ENCODE measurements around the gene SMIM38. TPM values are rescaled to one million over a fixed set of nuclear protein-coding genes. Genes with fewer than 3 reads are reported as not detected.

The SMIM38 gene
- total RNA-seq, 1 donor from 2014 or later: 0.41 TPM

GRCh38 chr11:69170704-69171103 lies 15.0 kb downstream of the SMIM38 start:
- H3K27ac Mint-ChIP-seq: no peak overlapping the region
- H3K36me3 Mint-ChIP-seq (ENCODE audit: low read depth): no peaks in the 10 kb centered on the region
- no peaks in the 10 kb centered on the region for H3K9me3 Mint-ChIP-seq
- peaks cover 13% of the 10 kb centered on the region for H3K4me1 Mint-ChIP-seq (ENCODE audit: low read depth)
- no peak for DNase-seq (ENCODE audit: low spot score)
- H3K4me3 Mint-ChIP-seq (ENCODE audit: low read depth): no peak overlapping the region
- intact Hi-C loops (cut with micrococcal nuclease): no loop called here
- peaks cover 2% of the 10 kb centered on the region for H3K27me3 Mint-ChIP-seq (ENCODE audit: low read depth)

GRCh38 chr11:69171476-69172240 lies 15.9 kb downstream of the SMIM38 start:
- no peak overlapping the region for H3K27ac Mint-ChIP-seq
- H3K36me3 Mint-ChIP-seq (ENCODE audit: low read depth): no peaks in the 10 kb centered on the region
- no peak for DNase-seq (ENCODE audit: low spot score)
- intact Hi-C loops (cut with micrococcal nuclease): no loop called here
- H3K27me3 Mint-ChIP-seq (ENCODE audit: low read depth): peaks cover 2% of the 10 kb centered on the region
- H3K4me3 Mint-ChIP-seq (ENCODE audit: low read depth): no peak overlapping the region
- peaks cover 10% of the 10 kb centered on the region for H3K4me1 Mint-ChIP-seq (ENCODE audit: low read depth)
- H3K9me3 Mint-ChIP-seq: no peaks in the 10 kb centered on the region

DNA sequence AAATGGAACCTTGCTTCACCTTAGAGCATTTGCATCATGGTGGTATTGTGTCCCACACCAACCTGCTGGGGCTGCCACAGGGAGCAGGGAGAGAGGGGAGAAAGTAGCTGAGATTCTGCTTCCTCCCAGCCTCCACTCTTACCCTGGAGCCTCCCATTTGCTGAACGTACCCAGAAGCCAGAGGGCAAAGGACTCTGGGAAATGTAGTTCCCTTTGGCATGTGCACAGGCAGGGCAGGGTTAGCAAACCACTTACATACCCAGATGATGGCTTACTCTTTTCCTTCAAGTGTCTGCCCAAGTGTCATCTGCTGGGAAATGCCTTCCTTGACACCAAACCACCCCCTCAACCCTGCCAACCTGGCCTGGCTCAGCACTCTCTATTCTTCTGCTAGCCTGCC lies 16.9 kb downstream of the SMIM38 start:
- H3K27me3 Mint-ChIP-seq (ENCODE audit: low read depth): peaks cover 2% of the 10 kb centered on the region
- no peak for DNase-seq (ENCODE audit: low spot score)

DNA sequence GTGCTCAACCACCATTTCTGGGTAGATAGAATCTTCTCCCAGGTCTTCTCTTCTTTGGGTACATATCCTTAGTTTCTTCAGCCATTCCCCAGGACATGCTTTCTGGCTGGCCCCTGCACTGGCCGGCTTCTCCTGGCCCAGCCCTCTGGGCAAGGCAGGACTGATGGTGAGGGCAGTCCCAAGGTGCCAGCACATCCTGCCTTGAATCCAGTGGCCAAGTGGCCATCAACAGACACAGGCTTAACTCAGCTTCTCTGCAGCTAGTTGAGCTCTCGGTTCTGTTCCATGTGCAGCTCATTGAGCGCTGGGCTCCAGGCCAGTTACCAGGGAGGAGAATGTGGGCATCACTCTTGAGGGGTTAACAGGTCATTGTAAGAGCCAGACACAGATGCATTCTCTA lies 17.6 kb downstream of the SMIM38 start:
- Mint-ChIP-seq H3K4me1 (ENCODE audit: low read depth) (no peaks in the 10 kb centered on the region), H3K9me3 (peaks cover 2% of the 10 kb centered on the region), H3K4me3 (ENCODE audit: low read depth) (no peak overlapping the region), H3K27ac (no peak overlapping the region), H3K36me3 (ENCODE audit: low read depth) (no peaks in the 10 kb centered on the region), H3K27me3 (ENCODE audit: low read depth) (no peaks in the 10 kb centered on the region)
- intact Hi-C loops (cut with micrococcal nuclease): no loop called here
- no peak for DNase-seq (ENCODE audit: low spot score)

More for the DNA sequence above, 16.9 kb downstream of the SMIM38 start:
- Mint-ChIP-seq H3K27ac (no peak overlapping the region), H3K4me1 (ENCODE audit: low read depth) (peaks cover under 1% of the 10 kb centered on the region), H3K36me3 (ENCODE audit: low read depth) (no peaks in the 10 kb centered on the region), H3K9me3 (peaks cover 2% of the 10 kb centered on the region), H3K4me3 (ENCODE audit: low read depth) (no peak overlapping the region)
- intact Hi-C loops (cut with micrococcal nuclease): no loop called here

GRCh38 chr11:69173925-69174581 lies 18.3 kb downstream of the SMIM38 start:
- DNase-seq (ENCODE audit: low spot score): no peak
- intact Hi-C loops (cut with micrococcal nuclease): no loop called here
- peaks cover 2% of the 10 kb centered on the region for H3K9me3 Mint-ChIP-seq
- H3K27me3 Mint-ChIP-seq (ENCODE audit: low read depth): no peaks in the 10 kb centered on the region
- H3K4me3 Mint-ChIP-seq (ENCODE audit: low read depth): no peak overlapping the region
- H3K27ac Mint-ChIP-seq: no peak overlapping the region
- no peaks in the 10 kb centered on the region for H3K4me1 Mint-ChIP-seq (ENCODE audit: low read depth)
- no peaks in the 10 kb centered on the region for H3K36me3 Mint-ChIP-seq (ENCODE audit: low read depth)

- no peak overlapping the region for H3K4me3 Mint-ChIP-seq (ENCODE audit: low read depth)
- intact Hi-C loops (cut with micrococcal nuclease): no loop called here
- no peaks in the 10 kb centered on the region for H3K36me3 Mint-ChIP-seq (ENCODE audit: low read depth)
- H3K4me1 Mint-ChIP-seq (ENCODE audit: low read depth): no peaks in the 10 kb centered on the region
- no peaks in the 10 kb centered on the region for H3K27me3 Mint-ChIP-seq (ENCODE audit: low read depth)
- H3K27ac Mint-ChIP-seq: no peak overlapping the region
- DNase-seq (ENCODE audit: low spot score): no peak
- H3K9me3 Mint-ChIP-seq: peaks cover 2% of the 10 kb centered on the region
These were observed 19.1 kb downstream of the SMIM38 start for GRCh38 chr11:69174841-69175240.

- Mint-ChIP-seq H3K4me1 (ENCODE audit: low read depth) (peaks cover 3% of the 10 kb centered on the region), H3K27me3 (ENCODE audit: low read depth) (peaks cover 3% of the 10 kb centered on the region)
These were observed 23.2 kb downstream of the SMIM38 start for GRCh38 chr11:69178819-69179482.

DNA sequence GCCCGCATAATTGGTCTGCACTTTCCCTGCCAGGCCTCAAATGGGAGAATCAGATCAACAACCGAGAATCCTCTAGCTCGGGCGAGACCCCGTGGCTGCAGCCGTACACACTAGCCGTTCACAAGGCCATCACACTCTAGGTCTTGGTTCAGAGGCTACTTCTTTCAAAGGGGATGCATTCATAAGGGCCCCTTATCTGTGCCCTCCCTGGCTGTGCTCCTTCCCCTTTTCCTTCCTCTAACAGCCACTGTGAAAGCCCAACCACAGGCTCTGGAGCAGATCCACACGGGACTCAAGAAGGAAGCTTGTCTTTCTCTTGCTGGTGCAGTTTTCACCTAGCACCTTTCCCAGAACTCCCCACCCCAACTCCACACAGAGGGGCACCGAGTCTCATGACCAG lies 24.5 kb downstream of the SMIM38 start:
- DNase-seq (ENCODE audit: low spot score): no peak
- Mint-ChIP-seq H3K36me3 (ENCODE audit: low read depth) (no peaks in the 10 kb centered on the region), H3K4me1 (ENCODE audit: low read depth) (peaks cover 3% of the 10 kb centered on the region), H3K9me3 (peaks cover 2% of the 10 kb centered on the region), H3K4me3 (ENCODE audit: low read depth) (no peak overlapping the region), H3K27me3 (ENCODE audit: low read depth) (peaks cover 3% of the 10 kb centered on the region), H3K27ac (no peak overlapping the region)
- intact Hi-C loops (cut with micrococcal nuclease): no loop called here

More at GRCh38 chr11:69178819-69179482, 23.2 kb downstream of the SMIM38 start:
- intact Hi-C loops (cut with micrococcal nuclease): no loop called here
- Mint-ChIP-seq H3K27ac (no peak overlapping the region), H3K4me3 (ENCODE audit: low read depth) (no peak overlapping the region), H3K9me3 (peaks cover 2% of the 10 kb centered on the region), H3K36me3 (ENCODE audit: low read depth) (no peaks in the 10 kb centered on the region)
- no peak for DNase-seq (ENCODE audit: low spot score)

GRCh38 chr11:69180726-69181125 lies 25.0 kb downstream of the SMIM38 start:
- peaks cover 3% of the 10 kb centered on the region for H3K4me1 Mint-ChIP-seq (ENCODE audit: low read depth)

GRCh38 chr11:69183613-69184012 lies 27.9 kb downstream of the SMIM38 start:
- DNase-seq (ENCODE audit: low spot score): no peak
- H3K4me1 Mint-ChIP-seq (ENCODE audit: low read depth): peaks cover 3% of the 10 kb centered on the region
- no peak overlapping the region for H3K27ac Mint-ChIP-seq
- no peaks in the 10 kb centered on the region for H3K9me3 Mint-ChIP-seq
- H3K36me3 Mint-ChIP-seq (ENCODE audit: low read depth): no peaks in the 10 kb centered on the region
- no peak overlapping the region for H3K4me3 Mint-ChIP-seq (ENCODE audit: low read depth)
- intact Hi-C loops (cut with micrococcal nuclease): no loop called here
- H3K27me3 Mint-ChIP-seq (ENCODE audit: low read depth): peaks cover 3% of the 10 kb centered on the region

More at GRCh38 chr11:69180726-69181125, 25.0 kb downstream of the SMIM38 start:
- Mint-ChIP-seq H3K4me3 (ENCODE audit: low read depth) (no peak overlapping the region), H3K9me3 (peaks cover 2% of the 10 kb centered on the region), H3K36me3 (ENCODE audit: low read depth) (no peaks in the 10 kb centered on the region), H3K27ac (no peak overlapping the region), H3K27me3 (ENCODE audit: low read depth) (peaks cover 3% of the 10 kb centered on the region)
- DNase-seq (ENCODE audit: low spot score): no peak
- intact Hi-C loops (cut with micrococcal nuclease): no loop called here

GRCh38 chr11:69186316-69187260 lies 30.9 kb downstream of the SMIM38 start:
- Mint-ChIP-seq H3K36me3 (ENCODE audit: low read depth) (no peaks in the 10 kb centered on the region), H3K9me3 (peaks cover 9% of the 10 kb centered on the region), H3K27ac (no peak overlapping the region), H3K4me3 (ENCODE audit: low read depth) (no peak overlapping the region), H3K27me3 (ENCODE audit: low read depth) (no peaks in the 10 kb centered on the region), H3K4me1 (ENCODE audit: low read depth) (peaks cover 3% of the 10 kb centered on the region)
- DNase-seq (ENCODE audit: low spot score): no peak
- intact Hi-C loops (cut with micrococcal nuclease): no loop called here

- Mint-ChIP-seq H3K4me1 (ENCODE audit: low read depth) (peaks cover 3% of the 10 kb centered on the region), H3K9me3 (peaks cover 9% of the 10 kb centered on the region), H3K36me3 (ENCODE audit: low read depth) (no peaks in the 10 kb centered on the region), H3K4me3 (ENCODE audit: low read depth) (no peak overlapping the region), H3K27ac (no peak overlapping the region), H3K27me3 (ENCODE audit: low read depth) (no peaks in the 10 kb centered on the region)
- no peak for DNase-seq (ENCODE audit: low spot score)
- intact Hi-C loops (cut with micrococcal nuclease): no loop called here
These were observed 31.9 kb downstream of the SMIM38 start for GRCh38 chr11:69187540-69188065.

Measured in activated T-helper 2 cell treated with anti-CD3 and anti-CD28 coated beads, Interferon-gamma antibody, Interleukin-2, Interleukin-4, amounts not matched to agents 10 μg/mL and 5 μg/mL and 100 μg/mL, durations not matched to agents 14 hours and 24 hours and 36 hours (primary cell).